Activated CD8-positive, alpha-beta memory T cell treated with anti-CD3 and anti-CD28 coated beads, Interleukin-2, amount 50 U/mL, for 4 hours (primary cell): ENCODE results near the gene GULP1.

Experiments
- DNase-seq: peaks from one replicate; pipeline ENCODE4 v3.0.0-alpha.2; 2020

Gene GULP1

GRCh38 chr2:188326669-188327301 is 35.1 kb downstream of the GULP1 start:
- DNase-seq, result no peak

GRCh38 chr2:188327518-188328213 is 36.0 kb downstream of the GULP1 start:
- DNase-seq, result no peak

DNA sequence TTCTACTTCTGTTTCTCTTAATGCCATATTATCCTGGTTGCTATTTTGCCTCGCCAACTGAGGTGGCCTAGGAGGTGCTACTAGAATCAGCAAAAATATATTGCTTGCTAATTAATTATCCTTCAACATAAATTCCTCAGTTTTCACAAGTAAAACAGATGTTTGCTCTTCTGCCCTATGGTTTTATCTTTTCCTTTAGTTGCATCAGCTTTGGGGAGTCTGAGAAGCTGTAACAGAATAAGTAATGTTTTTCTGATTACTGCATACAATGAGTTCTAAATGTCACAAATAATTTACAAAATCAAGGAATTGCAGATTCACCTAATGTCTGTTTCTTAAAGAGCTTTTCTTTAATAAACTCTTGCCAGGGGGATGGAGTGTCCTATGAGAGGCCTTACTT is 36.7 kb downstream of the GULP1 start:
- DNase-seq, result no peak

DNA sequence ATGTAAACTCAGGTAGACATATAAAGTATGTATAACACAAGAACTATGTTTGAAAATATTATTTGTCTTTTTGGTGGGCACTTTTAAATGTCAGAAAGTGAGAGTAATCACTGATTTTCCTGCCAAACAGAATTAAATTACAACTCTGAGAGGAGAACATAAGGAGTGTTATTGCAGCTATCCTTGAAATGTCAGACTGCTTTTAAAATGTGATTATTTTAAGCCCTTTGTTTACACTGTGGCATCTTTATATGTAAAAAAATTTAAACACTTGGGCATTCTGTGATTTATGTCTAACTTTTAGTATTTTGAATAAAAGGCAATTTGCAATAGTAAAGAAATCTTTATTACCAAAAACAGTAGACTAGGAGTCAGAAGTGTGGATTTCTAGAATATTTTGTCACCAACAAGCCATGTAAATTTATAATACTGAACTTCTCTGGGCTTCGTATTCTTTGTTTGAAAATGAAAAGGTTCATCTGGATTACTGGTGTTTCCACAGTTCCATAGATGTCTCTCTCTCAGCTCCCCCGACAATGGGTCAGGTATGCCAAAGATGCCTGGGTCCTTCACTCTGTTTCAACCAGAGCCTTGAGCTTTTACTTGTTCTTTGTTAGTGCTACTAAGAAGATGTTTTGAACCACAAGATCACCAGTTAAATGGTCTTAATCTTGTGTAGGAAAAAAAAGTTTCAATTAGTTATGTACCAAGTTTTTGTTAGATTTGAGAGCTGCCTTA is 38.8 kb downstream of the GULP1 start:
- no peak for DNase-seq

DNA sequence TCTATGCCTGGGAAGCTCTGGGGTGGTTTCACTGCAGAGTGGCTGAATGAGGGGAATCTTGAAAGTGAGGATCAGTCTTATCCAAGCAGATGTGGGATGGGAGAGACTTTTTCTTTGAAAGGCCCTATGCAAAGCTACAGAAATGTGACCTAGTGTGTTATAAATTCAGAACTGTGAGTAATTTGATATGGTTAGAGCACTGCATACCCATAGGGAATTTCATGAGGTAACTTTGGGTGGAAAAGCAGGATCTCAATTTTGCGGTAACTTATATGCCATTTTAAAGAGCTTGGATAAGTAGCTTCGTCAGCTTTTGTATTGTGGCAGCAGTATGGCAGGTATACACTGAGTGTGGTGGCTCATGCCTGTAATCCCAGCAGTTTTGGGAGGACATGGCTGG is 40.9 kb downstream of the GULP1 start:
- no peak for DNase-seq

- DNase-seq, result no peak
Measured at GRCh38 chr2:188333751-188334524, 42.3 kb downstream of the GULP1 start.

DNA sequence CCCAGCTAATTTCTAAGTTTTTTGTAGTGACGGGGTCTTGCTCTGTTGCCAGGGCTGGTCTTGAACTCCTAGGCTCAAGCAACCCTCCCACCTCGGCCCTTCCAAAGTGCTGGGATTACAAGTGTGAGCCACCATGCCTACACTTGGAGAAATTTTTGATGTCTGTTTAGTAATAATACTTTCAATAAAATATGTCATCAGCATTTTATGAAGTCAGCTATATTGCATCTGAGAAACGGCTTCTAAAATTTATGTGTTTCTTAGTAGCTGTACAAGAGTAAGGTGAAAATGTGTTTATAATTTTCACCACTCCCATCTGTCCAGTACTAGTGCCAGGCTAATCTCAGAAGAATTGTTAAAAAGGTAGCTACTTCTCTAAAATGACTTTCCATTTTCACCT is 46.8 kb downstream of the GULP1 start:
- no peak for DNase-seq

DNA sequence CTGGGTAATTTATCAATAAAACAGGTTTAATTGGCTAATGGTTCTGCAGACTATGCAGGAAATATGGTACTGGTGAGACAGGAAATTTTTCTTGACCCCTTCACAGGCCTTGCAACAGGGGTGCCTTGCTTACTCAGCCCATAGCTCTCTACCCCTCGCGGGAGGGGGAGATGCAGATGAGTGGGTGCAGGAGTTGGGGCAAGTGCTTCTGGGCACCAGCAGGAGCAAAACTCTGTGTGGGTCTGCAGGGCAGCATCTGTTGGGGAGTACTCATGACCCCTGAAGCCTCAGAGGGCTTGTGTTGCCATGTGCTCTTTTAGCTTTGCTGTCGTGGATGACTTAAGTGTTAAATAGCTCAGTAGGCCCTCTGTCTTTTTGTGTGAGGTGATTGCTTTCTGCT is 48.6 kb downstream of the GULP1 start:
- no peak for DNase-seq

DNA sequence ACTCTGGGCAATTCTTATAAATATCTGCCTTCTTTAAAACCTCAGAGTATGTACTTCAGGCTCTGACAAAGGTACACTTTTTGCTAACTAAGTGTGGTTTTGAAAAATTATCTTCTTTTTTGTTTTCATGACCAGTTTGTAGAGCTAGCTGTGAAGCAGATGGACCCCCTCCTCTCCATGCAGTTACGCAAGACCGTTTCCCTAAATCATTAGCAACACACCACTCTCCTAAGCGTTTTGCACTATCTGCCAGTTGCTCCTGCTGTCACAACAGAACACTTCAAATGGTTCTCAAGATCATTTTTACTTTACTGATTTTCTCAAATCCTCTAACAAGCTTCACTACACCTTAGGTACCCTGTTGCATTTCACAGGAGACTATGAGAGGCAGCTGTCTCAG is 53.3 kb downstream of the GULP1 start:
- DNase-seq, result no peak

DNA sequence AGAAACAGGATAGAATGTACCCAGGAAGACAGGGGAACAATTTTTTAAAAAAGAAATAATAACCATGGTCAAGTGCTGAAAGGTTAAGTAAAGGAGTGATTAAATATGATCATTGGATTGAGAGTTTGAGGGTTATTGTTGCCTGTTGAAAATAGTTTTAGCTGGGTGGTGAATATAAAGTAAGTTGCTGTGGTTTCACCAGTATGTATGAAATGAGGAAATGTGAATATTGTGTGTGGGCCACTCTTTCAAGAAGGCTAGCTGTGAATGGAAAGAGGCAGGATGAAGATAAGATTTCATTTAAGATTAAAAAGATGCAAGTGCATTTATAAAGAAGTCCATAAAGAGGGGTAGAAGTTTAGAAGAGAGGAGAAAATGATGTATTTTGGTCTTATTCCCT is 53.8 kb downstream of the GULP1 start:
- no peak for DNase-seq

- DNase-seq, result no peak
Measured at GRCh38 chr2:188345831-188346458, 54.3 kb downstream of the GULP1 start.

- DNase-seq, result no peak
Measured at GRCh38 chr2:188349019-188349418, 57.3 kb downstream of the GULP1 start.

GRCh38 chr2:188353282-188353681 is 61.6 kb downstream of the GULP1 start:
- DNase-seq, result no peak

DNA sequence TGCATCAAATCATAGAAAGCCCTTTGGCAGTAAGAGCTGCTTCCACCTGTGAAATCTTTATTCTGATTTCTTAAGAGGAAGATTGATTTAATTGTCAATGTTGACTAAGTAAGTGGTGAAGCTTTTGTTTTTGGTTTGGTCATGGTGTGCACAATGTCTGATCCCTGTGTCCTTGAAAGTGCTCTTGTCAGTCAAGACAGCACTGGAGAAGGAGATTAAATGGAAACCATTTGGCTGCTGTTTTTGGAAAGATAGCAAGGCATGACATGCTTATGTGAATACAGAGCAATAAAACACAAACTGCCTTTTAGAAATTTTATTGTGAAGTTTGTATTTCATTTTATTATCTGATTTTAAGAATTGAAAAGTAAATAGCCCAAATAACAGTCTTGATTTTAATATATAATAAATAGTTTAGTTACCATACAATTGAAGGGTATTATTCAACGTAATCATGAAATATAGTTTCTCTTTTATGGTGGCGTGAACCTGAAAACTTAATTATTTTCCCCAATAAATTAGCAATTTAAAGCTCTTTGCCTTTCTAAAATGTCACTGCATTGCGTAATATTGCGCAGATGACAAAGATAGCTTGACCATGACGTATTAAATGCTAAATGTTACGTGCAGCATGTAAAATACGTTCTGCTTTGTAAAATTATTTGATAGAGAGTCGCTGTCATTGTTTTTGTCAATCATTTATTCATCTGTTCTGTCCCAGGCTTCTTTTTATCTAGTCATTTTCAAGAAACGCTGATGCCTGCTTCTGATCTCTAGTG is 69.0 kb downstream of the GULP1 start:
- no peak for DNase-seq

- no peak for DNase-seq
Measured at GRCh38 chr2:188364033-188364630, 72.5 kb downstream of the GULP1 start.

DNA sequence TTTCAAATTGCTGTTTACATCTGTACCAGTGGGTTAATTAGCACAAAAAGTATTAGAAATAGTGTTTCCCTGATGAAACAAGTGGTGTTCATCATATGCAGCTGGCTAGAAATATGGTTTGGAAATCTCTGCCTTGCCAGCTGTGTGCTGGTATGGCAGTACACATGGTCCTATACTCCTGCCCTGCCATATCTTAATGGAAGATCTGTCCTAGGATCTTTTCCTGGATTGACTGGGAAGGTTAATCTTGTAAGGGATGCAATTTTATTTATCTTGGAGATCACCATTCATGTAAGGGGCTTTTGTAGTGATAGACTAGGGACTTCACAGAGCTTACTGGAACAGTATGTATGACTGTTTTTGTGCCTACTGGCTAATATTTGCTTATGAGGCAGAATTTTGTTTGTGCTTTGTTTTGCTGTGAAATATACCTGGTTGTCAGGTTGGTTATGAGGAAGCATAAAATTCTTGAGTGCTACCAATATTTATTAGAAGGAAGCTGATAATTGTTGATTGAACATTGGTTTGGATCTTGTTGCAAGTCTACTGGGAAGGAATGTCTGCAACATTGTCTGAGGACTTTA is 73.5 kb downstream of the GULP1 start:
- no peak for DNase-seq

- no peak for DNase-seq
Measured at GRCh38 chr2:188367164-188367563, 75.5 kb downstream of the GULP1 start.

DNA sequence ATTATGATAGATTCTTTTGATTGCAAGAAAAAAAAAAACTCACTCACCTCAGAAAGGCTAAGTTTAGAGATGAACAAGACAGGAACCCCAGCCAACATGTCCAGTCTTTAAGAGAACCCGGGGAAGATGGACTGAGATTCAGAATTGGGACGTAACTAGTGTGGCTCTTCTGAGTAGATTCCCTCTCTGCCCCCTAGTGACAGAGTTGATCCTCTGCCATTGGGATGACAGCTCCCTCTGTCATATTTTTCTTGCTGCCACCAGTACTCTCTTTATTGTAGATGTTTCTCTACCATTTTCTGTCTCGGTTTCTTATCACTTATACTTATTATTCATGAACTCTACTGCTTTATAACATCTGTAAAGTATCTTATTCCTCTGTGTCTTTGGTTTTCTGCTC is 77.7 kb downstream of the GULP1 start:
- DNase-seq, result no peak

DNA sequence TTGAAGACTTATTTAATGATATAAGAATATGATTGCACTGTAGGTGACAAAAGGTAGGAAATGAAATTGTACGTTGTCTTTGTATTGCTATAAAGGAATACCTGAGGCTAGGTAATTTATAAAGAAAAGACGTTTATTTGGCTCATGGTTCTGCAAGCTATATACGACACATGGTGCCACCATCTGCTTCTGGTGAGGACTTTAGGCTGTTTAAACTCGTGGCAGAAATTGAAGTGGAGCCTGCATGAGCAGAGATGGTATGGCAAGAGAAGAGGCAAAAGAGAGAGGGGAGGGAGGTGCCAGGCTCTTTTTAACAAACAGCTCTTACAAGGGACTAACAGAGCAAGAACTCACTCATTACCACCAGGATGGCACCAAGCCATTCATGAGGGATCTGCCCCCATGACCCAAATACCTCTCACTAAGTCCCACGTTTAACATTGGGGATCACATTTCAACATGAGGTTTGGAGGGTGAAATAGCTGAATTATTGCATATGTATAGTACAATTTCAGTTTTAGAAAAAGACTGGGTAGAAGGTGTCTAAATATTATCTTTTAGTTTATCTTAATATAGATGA is 86.8 kb downstream of the GULP1 start:
- no peak for DNase-seq

DNA sequence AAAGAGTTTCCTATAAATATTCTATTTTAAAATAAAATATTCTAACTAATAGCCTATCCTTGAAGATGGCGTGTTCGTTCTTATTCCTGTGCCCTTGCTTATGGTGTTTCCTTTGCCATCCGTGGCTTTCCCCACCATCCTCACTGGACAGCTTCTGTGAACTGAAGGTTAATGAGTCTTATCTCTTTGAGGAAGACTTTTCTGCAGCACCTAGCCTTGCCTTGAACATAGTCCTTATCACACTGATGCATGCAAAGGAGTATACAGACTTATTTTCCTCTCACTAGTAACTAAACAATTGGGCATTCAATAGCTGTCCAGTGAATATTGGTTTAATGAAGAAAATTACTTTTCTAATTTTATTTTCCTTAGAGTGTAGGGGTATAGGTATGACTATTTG is 88.1 kb downstream of the GULP1 start:
- DNase-seq, result no peak

DNA sequence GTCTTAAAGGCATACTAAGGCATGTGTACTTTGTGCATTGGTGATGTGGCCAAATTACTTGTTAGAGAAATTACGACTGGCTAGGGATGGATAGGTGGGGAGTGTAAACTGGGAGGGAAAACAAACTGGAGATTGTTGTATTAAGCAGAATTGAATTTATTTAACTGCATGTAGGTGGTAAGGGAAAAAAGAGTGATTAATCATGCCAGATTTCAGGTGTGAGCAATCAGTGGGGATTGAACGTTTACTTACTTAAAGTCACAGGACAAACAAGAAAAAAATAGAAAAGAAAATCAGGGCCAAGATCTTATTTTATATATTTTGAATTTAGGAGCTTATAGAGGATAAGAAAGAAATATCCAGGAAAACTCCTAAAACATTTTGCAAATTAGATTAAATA is 88.6 kb downstream of the GULP1 start:
- DNase-seq, result no peak
